ENCODE data around the gene S100P.

The S100P gene

DNA sequence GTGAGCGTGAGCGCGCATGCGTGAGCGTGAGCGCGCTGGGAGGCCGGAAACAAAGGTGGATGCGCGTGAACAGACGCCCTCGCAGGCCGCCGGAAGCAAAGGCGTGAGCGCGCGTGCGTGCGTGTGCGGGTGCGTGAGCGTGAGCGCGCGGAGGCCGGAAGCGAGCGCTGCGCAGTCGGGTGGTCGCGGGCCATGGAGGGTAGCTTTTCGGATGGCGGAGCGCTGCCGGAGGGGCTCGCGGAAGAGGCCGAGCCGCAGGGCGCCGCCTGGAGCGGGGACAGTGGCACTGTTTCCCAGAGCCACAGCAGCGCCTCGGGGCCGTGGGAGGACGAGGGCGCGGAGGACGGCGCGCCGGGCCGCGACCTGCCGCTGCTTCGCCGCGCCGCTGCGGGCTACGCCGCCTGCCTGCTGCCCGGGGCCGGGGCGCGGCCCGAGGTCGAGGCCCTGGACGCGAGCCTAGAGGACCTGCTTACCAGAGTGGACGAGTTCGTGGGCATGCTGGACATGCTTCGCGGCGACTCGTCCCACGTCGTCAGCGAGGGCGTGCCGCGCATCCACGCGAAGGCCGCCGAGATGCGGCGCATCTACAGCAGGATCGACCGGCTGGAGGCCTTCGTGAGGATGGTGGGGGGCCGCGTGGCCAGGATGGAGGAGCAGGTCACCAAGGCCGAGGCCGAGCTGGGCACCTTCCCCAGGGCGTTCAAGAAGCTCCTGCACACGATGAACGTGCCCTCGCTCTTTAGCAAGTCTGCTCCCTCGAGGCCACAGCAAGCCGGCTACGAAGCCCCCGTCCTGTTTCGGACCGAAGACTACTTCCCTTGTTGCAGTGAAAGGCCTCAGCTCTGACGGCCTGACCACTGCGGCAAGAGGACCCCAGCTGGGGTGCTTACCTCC lies 22.6 kb downstream of the S100P start, which contains the start of gene BLOC1S4:
BLOC1S4 (plus strand) TSS at position 157 of the 894 bp plus-strand sequence; CDS start at position 193, 36 bp downstream.
- peak within 1 kb of the TSS; percentile 81 for H3K27ac ChIP-seq
- TF ChIP-seq CTCF (IDR thresholded peaks at IDR 0.05; ENCODE audit: low read depth, low read length): no peak
- DNase-seq: peak; percentile 90
- H3K27me3 ChIP-seq (ENCODE audit: insufficient read depth, low read depth, severe bottlenecking): no peaks in the 10 kb centered on the region
- no peaks in the 10 kb centered on the region; the same call in 1 of the 2 replicates for H3K36me3 ChIP-seq
- peak within 1 kb of the TSS; percentile 90 for H3K4me3 ChIP-seq (ENCODE audit: low read depth, low read length)
- no peaks in the 10 kb centered on the region for H3K9me3 ChIP-seq (ENCODE audit: severe bottlenecking)

- TF ChIP-seq CTCF (IDR thresholded peaks at IDR 0.05; ENCODE audit: low read depth, low read length): no peak
- H3K36me3 ChIP-seq: no peaks in the 10 kb centered on the region; the same call in 1 of the 2 replicates
- no peaks in the 10 kb centered on the region for H3K9me3 ChIP-seq (ENCODE audit: severe bottlenecking)
- peak overlapping the region; percentile 81 for H3K27ac ChIP-seq
- H3K27me3 ChIP-seq (ENCODE audit: insufficient read depth, low read depth, severe bottlenecking): no peaks in the 10 kb centered on the region
- no peak for DNase-seq
- peak overlapping the region; percentile 90 for H3K4me3 ChIP-seq (ENCODE audit: low read depth, low read length)
These were observed 23.4 kb downstream of the S100P start for GRCh38 chr4:6716958-6717655.

GRCh38 chr4:6718932-6719610 lies 25.4 kb downstream of the S100P start:
- TF ChIP-seq CTCF (IDR thresholded peaks at IDR 0.05; ENCODE audit: low read depth, low read length): no peak

GRCh38 chr4:6719611-6720179 lies 26.0 kb downstream of the S100P start:
- no peak for DNase-seq
- Histone ChIP-seq H3K27ac (no peak overlapping the region), H3K36me3 (no peaks in the 10 kb centered on the region; the same call in 1 of the 2 replicates), H3K9me3 (ENCODE audit: severe bottlenecking) (no peaks in the 10 kb centered on the region), H3K27me3 (ENCODE audit: insufficient read depth, low read depth, severe bottlenecking) (no peaks in the 10 kb centered on the region), H3K4me3 (ENCODE audit: low read depth, low read length) (no peak overlapping the region)
- TF ChIP-seq CTCF (IDR thresholded peaks at IDR 0.05; ENCODE audit: low read depth, low read length): no peak

More at GRCh38 chr4:6718932-6719610, 25.4 kb downstream of the S100P start:
- DNase-seq: no peak
- Histone ChIP-seq H3K36me3 (no peaks in the 10 kb centered on the region; the same call in 1 of the 2 replicates), H3K9me3 (ENCODE audit: severe bottlenecking) (no peaks in the 10 kb centered on the region), H3K27me3 (ENCODE audit: insufficient read depth, low read depth, severe bottlenecking) (no peaks in the 10 kb centered on the region), H3K4me3 (ENCODE audit: low read depth, low read length) (no peak overlapping the region), H3K27ac (no peak overlapping the region)

GRCh38 chr4:6720202-6720699 lies 26.6 kb downstream of the S100P start:
- no peaks in the 10 kb centered on the region; the same call in 1 of the 2 replicates for H3K36me3 ChIP-seq

More at GRCh38 chr4:6720202-6720699, 26.6 kb downstream of the S100P start:
- Histone ChIP-seq H3K27me3 (ENCODE audit: insufficient read depth, low read depth, severe bottlenecking) (no peaks in the 10 kb centered on the region), H3K9me3 (ENCODE audit: severe bottlenecking) (no peaks in the 10 kb centered on the region), H3K27ac (no peak overlapping the region), H3K4me3 (ENCODE audit: low read depth, low read length) (no peak overlapping the region)
- peak; percentile 90 for DNase-seq
- peak; percentile 98 for TF ChIP-seq CTCF (IDR thresholded peaks at IDR 0.05; ENCODE audit: low read depth, low read length)
